Measurements from ENCODE around the gene TSSK2.

DNA sequence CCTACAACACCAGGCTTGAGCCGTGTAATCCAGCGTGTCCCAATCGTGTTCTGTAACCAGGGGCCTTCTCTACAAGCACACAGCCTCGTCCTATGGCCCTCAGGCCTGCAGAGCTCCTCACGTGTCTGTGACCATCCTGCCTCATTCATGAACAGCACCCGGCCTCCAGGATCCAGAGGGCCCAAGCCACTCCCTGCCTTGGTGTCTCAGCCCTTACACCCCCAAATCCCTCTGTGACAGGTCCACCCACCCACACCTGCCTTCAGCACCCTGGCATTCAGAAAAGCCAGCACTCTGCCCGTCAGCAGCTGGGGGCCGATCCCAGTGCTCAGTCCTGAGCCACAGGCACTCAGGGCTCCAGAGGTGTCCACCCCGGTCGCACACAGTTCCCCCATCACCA is 5.8 kb downstream of the TSSK2 start:
- TF ChIP-seq CTCF (IDR thresholded peaks at IDR 0.05): no peak
- TF ChIP-seq ZFX (IDR thresholded peaks at IDR 0.05; ENCODE audit: borderline replicate concordance): no peak

All from 22Rv1 (cell line).